Activated CD8-positive, alpha-beta memory T cell treated with anti-CD3 and anti-CD28 coated beads for 36 hours (primary cell): ENCODE data around the gene MANSC1. TPM values are rescaled to one million over a fixed set of nuclear protein-coding genes. Genes with fewer than 3 reads are reported as not detected.

Experiments
- CTCF ChIA-PET: fragments of 350-600 bp; sonication (Branson Sonifier 250); formaldehyde crosslinking; loops from one replicate; lab custom pipeline; 2021; ENCODE audit warnings: antibody characterized with exemption; lab: Charles Lee
- POLR2A ChIA-PET: fragments of 350-600 bp; sonication (Branson Sonifier 250); formaldehyde crosslinking; loops from one replicate; lab custom pipeline; 2021; ENCODE audit warnings: antibody characterized with exemption; lab: Charles Lee
- total RNA-seq, 2 experiments: library from RNA; stranded (reverse); gene quantifications; one replicate each; pipeline ENCODE4 v1.2.3, GENCODE V29; 2021

The MANSC1 gene
- total RNA-seq = under 1 TPM; 0.23 to 0.34 TPM

GRCh38 chr12:12349711-12350665, at the start of gene MANSC1:
TSS of gene MANSC1 (minus strand) at chr12:12350242. CDS start at chr12:12343314, 6,928 bp downstream.
- POLR2A ChIA-PET = no interaction called here
- CTCF ChIA-PET = interaction anchor here (0.5 to 1.4 kb wide), 7 partner anchors 11 to 387 kb away, joined by 3 to 6 read pairs (median 3); no protein-coding TSS in a partner anchor

GRCh38 chr12:12399161-12399560, 49.1 kb upstream of the MANSC1 start:
- ChIA-PET CTCF (no interaction called here), POLR2A (no interaction called here)

GRCh38 chr12:12398026-12398859, 48.2 kb upstream of the MANSC1 start:
- ChIA-PET POLR2A (no interaction called here), CTCF (interaction anchor here (0.8 to 1.5 kb wide), 3 partner anchors 13 to 172 kb away, joined by 3 to 4 read pairs (median 4); no protein-coding TSS in a partner anchor)

GRCh38 chr12:12397184-12397583, 47.1 kb upstream of the MANSC1 start:
- POLR2A ChIA-PET = no interaction called here
- CTCF ChIA-PET = interaction anchor here (1.5 kb wide), 1 partner anchor 18 kb away, joined by 4 read pairs; no protein-coding TSS in a partner anchor

GRCh38 chr12:12396694-12397093, 46.7 kb upstream of the MANSC1 start:
- CTCF ChIA-PET = no interaction called here
- POLR2A ChIA-PET = no interaction called here

- CTCF ChIA-PET = interaction anchor here (1.3 to 1.4 kb wide), 2 partner anchors 15 to 83 kb away, joined by 3 read pairs; no protein-coding TSS in a partner anchor
- POLR2A ChIA-PET = no interaction called here
Measured at GRCh38 chr12:12393171-12393570, 43.1 kb upstream of the MANSC1 start.

GRCh38 chr12:12392413-12392812, 42.4 kb upstream of the MANSC1 start:
- ChIA-PET CTCF (interaction anchor here (1.3 kb wide), 1 partner anchor 15 kb away, joined by 3 read pairs; no protein-coding TSS in a partner anchor), POLR2A (no interaction called here)

- POLR2A ChIA-PET = interaction anchor here (0.6 kb wide), 1 partner anchor 227 kb away, joined by 3 read pairs; no protein-coding TSS in a partner anchor
- CTCF ChIA-PET = interaction anchor here (1.2 kb wide), 1 partner anchor 87 kb away, joined by 4 read pairs; no protein-coding TSS in a partner anchor
Measured at GRCh38 chr12:12387501-12387900, 37.5 kb upstream of the MANSC1 start.

- CTCF ChIA-PET = interaction anchor here (0.8 to 1.8 kb wide), 5 partner anchors 13 to 97 kb away, joined by 3 to 6 read pairs (median 3); partner anchors contain the start of gene BORCS5
- POLR2A ChIA-PET = interaction anchor here (0.7 to 1.7 kb wide), 7 partner anchors 28 to 336 kb away, joined by 3 to 5 read pairs (median 4); partner anchors contain the start of gene BORCS5
Measured at GRCh38 chr12:12384571-12385340, 34.7 kb upstream of the MANSC1 start.

GRCh38 chr12:12381982-12382381, 31.9 kb upstream of the MANSC1 start:
- POLR2A ChIA-PET = no interaction called here
- CTCF ChIA-PET = no interaction called here

GRCh38 chr12:12380949-12381593, 31.0 kb upstream of the MANSC1 start:
- POLR2A ChIA-PET = no interaction called here
- CTCF ChIA-PET = no interaction called here

- CTCF ChIA-PET = interaction anchor here (0.8 to 1.7 kb wide), 4 partner anchors 18 to 276 kb away, joined by 3 to 5 read pairs (median 4); no protein-coding TSS in a partner anchor
- POLR2A ChIA-PET = interaction anchor here (0.6 to 0.9 kb wide), 3 partner anchors 23 to 124 kb away, joined by 3 read pairs; no protein-coding TSS in a partner anchor
Measured at GRCh38 chr12:12379831-12380730, 30.0 kb upstream of the MANSC1 start.

GRCh38 chr12:12378616-12379015, 28.6 kb upstream of the MANSC1 start:
- ChIA-PET POLR2A (interaction anchor here (0.6 kb wide), 2 partner anchors 338 to 359 kb away, joined by 3 read pairs; no protein-coding TSS in a partner anchor), CTCF (interaction anchor here (1.2 to 1.7 kb wide), 4 partner anchors 19 to 185 kb away, joined by 3 to 5 read pairs (median 4); no protein-coding TSS in a partner anchor)

- ChIA-PET CTCF (interaction anchor here (0.6 to 2.7 kb wide), 16 partner anchors 10 to 360 kb away, joined by 3 to 10 read pairs (median 4); no protein-coding TSS in a partner anchor), POLR2A (interaction anchor here (0.6 to 1.4 kb wide), 9 partner anchors 17 to 360 kb away, joined by 3 to 7 read pairs (median 4); no protein-coding TSS in a partner anchor)
Measured at GRCh38 chr12:12376646-12377448, 26.8 kb upstream of the MANSC1 start.

GRCh38 chr12:12372946-12373722, 23.1 kb upstream of the MANSC1 start:
- CTCF ChIA-PET = no interaction called here
- POLR2A ChIA-PET = no interaction called here
